Dermis lymphatic vessel endothelial cell (primary cell): ENCODE measurements around the gene CAPRIN1. TPM values are rescaled to one million over a fixed set of nuclear protein-coding genes. Genes with fewer than 3 reads are reported as not detected.

ENCODE experiments used
- total RNA-seq: library from RNA; depleted of rRNA; stranded (reverse); fragments of >200 nt; gene quantifications from 2 replicates; pipeline ENCODE4 v1.2.1, GENCODE V29; 2014

Gene CAPRIN1, protein sequence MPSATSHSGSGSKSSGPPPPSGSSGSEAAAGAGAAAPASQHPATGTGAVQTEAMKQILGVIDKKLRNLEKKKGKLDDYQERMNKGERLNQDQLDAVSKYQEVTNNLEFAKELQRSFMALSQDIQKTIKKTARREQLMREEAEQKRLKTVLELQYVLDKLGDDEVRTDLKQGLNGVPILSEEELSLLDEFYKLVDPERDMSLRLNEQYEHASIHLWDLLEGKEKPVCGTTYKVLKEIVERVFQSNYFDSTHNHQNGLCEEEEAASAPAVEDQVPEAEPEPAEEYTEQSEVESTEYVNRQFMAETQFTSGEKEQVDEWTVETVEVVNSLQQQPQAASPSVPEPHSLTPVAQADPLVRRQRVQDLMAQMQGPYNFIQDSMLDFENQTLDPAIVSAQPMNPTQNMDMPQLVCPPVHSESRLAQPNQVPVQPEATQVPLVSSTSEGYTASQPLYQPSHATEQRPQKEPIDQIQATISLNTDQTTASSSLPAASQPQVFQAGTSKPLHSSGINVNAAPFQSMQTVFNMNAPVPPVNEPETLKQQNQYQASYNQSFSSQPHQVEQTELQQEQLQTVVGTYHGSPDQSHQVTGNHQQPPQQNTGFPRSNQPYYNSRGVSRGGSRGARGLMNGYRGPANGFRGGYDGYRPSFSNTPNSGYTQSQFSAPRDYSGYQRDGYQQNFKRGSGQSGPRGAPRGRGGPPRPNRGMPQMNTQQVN
- 136 and 172 TPM in 2 replicates for total RNA-seq

DNA sequence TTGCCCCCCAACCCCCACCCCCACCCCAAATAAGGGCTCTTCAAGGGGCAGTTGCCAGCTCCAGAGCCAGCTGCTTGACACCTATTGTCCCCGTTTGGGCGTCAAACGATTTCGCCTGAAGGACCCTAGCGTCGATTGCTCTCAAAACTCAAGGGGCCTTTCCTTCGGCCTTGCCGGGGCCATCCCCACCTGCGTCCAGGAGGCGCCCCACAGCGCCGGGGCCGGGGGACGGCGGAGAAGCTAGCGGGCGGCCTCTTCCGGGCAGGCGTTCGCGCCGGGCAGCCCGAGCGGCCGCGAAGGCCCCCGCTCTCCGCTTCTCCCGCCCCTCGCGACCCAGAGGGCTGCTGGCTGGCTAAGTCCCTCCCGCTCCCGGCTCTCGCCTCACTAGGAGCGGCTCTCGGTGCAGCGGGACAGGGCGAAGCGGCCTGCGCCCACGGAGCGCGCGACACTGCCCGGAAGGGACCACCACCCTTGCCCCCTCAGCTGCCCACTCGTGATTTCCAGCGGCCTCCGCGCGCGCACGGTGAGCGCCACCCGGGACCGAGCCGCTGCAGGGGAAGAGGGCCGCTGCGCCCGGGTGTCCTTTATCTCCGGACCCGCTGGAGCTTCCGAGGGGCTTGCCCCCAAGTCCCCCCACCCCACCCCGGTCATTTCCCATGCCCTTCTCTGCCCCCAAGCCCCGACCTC, at the start of gene CAPRIN1:
Gene CAPRIN1, plus strand, starts transcription at position 383 of the 687 bp plus-strand sequence. CDS start 690 bp downstream, outside the sequence.

DNA sequence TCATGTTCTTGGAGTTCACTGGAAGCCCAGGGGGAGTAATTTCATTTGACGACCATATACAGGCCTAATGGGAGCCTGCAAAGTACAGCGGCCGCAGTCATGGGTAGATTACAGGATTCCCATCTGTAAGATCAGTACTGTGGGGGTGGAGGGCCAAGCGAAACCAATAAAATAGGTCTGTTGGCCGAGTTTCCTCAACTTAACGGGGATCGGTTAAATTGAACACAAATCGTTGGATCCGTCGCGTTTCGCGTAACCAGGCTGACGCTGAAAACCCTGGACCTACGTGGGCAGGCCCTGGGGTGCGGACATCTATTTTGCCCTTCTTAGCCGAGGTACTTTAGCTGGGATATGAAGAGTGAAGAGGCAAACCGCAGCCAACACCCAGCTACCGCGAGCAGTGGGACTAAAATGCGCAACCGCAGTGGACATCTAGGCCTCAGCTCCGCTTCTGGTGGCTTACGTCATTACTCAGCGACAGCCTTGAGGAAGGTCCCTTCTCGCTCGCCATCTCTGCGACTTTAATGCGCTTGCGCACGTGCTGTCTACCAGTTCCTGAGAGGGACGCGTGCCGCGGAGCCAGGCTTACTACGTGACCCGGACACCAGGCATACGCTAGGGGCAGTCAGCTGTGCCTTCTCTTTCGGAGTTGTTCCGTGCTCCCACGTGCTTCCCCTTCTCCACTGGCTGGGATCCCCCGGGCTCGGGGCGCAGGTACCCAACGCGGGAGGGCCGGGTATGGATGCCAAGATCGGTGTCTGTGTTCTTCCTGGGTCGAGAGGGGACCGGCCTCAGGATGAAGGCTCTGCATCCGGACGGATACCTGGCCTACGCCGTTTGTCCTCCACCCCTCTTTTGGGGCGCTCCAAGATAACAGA, 53.8 kb downstream of the CAPRIN1 start, which contains the start of gene NAT10:
Gene NAT10, plus strand, starts transcription at position 551 of the 878 bp plus-strand sequence. CDS start 2,597 bp downstream, outside the sequence.

Other genes with a start within 250 kb of the CAPRIN1 start
- 75.4 and 87.8 TPM in 2 replicates for gene LMO2, start 159.7 kb upstream of the CAPRIN1 start, total RNA-seq
- 8.6 and 15.3 TPM in 2 replicates for gene NAT10, start 53.9 kb downstream of the CAPRIN1 start, total RNA-seq